Measurements from ENCODE around the gene MTURN. TPM values are rescaled to one million over a fixed set of nuclear protein-coding genes. Genes with fewer than 3 reads are reported as not detected.
"Not testable (repeated sequence)": the region's sequence is repeated elsewhere in the genome, so short reads cannot be mapped to it uniquely, and the experiment has no call there.

Gene MTURN
- polyA plus RNA-seq, 3 donors, result 9.3 to 111 (median 72.0) TPM

DNA sequence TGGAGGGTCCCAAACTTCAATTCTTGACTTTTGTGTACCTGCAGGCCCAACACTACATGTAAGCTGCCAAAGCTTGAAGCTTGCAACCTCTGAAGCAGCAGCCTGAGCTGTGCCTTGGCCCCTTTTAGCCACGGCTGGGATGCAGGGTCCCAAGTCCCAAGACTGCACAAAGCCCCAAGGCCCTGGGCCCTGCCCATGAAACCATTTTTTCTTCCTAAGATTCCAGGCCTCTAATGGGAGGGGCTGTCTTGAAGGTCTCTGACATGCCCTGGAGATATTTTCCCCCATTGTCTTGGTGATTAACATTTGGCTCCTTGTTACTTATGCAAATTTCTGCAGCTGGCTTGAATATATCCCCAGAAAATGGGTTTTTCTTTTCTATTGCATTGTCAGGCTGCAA, 52.7 kb downstream of the MTURN start:
- WGBS, 3 donors, result 85 to 100% (median 95%) methylated on average over 1 of the region's 1 CpG
- no peak overlapping the region for H3K27ac ChIP-seq (ENCODE audit: low read depth, low read length)

DNA sequence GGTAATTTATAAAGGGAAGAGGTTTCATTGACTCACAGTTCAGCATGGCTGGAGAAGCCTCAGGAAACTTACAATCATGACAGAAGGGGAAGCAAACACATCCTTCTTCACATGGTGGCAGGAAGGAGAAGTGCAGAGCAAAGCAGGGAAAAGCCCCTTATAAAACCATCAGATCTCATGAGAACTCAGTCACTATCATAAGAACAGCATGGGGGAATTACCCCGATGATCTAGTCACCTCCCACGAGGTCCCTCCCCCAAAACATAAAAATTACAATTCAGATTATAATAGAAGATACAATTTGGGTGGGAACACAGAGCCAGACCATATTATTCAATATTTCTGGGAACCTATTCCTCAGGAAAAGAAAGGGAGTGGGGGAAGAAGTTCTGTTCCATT, 53.6 kb downstream of the MTURN start:
- 76 to 89% (median 84%) methylated on average over 2 of the region's 2 CpGs for WGBS, 3 donors

DNA sequence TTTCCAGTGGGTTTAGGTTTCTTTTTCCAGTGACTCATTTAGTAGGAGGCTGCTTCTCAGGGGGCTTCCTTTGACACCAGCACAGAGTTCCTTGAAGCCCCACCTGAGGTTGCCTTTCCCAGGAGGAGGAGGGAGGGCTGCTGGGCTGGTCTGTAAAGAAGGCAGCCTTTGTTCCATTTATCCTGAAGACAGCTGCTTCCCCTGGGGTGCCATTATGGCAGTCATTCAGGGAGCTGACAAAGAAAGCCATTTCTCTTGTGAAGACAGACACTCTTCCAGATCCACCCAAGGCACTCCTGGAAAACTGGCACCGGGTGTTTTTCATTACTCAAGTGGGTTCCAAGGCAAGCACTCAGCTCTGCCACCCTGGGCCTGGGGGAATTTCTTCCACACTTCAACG, 54.0 kb downstream of the MTURN start:
- 78 to 91% (median 90%) methylated on average over 2 of the region's 2 CpGs for WGBS, 3 donors

More for the DNA sequence above, 53.6 kb downstream of the MTURN start:
- H3K27ac ChIP-seq (ENCODE audit: low read depth, low read length), result not testable (repeated sequence)

DNA sequence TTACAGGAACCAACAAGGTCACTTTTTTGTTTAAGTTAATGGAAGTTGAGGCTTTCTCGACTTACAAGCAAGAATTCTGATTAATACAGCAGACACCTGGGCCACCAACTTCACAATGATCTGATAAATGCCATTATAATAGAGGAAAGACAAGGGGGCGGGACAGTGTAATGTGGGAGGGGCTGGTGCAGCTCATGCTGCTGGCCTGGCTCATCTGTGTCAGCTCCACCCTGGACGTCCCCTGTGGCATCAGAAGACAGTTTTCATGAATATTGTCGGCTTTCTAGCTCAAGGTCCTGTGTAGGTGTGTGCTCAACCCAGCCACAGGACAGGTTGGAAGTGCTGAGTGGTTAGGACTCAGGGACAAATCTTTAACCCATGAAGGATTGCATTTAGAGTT, 57.0 kb downstream of the MTURN start:
- WGBS, 3 donors, result 87 to 95% (median 93%) methylated on average over 4 of the region's 4 CpGs
- no peak overlapping the region for H3K27ac ChIP-seq (ENCODE audit: low read depth, low read length)

More for the DNA sequence above, 54.0 kb downstream of the MTURN start:
- no peak overlapping the region for H3K27ac ChIP-seq (ENCODE audit: low read depth, low read length)

DNA sequence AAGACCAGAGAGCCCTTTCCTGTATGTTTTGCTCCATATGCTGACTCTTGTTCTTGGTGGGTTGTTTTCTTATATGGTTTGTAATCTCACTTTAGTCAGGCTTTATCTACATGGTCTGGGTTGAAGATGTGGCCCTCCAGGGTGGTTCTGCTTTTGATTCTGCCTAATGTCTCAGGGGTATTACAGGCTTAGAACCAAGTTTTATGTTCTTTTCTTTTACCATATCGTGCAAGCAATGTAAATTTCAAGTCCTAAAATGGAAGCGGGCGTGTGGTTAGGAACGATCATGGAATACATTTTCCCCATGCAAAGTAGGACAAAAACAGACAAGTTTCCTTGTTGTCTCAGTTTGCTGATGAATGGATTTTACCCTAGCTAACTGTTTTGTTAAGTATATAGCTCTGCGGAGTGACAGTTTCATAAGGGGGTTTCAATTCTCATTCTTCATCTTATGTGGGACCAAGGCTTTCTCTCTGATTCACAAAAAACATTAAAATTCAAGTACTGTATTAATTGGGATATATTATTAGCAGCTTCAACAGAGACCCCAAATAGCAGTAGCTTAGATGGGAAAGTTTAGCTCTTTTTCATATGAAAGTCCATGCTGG, 58.7 kb downstream of the MTURN start:
- WGBS, 3 donors, result 96 to 97% (median 96%) methylated on average over 5 of the region's 5 CpGs
- H3K27ac ChIP-seq (ENCODE audit: low read depth, low read length), result no peak overlapping the region

DNA sequence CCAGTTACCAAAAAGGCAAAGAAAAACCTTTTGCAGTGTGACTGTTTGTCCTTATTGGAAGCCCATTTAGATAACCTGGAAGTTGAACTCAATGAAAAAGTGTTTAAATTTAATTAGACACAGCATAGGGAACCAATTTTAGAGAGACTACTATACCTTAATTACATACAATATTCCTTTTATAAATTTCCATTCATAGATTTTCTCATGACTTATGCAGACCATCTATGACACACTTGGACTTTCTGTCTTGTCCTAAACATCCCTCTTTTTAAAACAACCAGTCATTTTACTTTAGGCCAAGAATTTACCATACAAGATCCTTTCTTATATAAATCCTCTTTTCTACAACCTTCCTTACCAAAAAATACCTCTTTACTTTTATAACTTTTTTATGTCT, 61.6 kb downstream of the MTURN start:
- no peak overlapping the region for H3K27ac ChIP-seq (ENCODE audit: low read depth, low read length)

DNA sequence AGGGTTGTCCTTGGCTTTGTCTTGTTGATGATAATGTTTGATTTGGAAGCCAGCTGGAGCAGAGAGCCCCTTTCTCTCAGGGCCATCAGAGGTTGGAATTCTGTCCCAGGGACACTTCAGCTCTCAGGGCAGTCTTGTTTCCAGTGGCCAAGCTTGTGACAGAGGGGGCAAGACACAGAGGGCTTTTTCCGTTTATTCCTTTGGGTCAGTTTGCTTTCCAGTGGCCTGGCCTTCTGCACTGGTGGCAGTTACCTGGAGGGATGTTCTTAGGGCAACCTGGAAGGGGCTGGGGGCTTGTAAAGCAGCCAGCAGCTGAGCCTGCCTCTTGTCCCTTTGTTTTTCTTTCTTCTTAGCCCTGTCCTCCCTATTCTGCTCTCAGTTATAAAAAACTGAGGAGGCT, 62.7 kb downstream of the MTURN start:
- WGBS, 3 donors, result 83 to 100% (median 88%) methylated on average over 1 of the region's 1 CpG

DNA sequence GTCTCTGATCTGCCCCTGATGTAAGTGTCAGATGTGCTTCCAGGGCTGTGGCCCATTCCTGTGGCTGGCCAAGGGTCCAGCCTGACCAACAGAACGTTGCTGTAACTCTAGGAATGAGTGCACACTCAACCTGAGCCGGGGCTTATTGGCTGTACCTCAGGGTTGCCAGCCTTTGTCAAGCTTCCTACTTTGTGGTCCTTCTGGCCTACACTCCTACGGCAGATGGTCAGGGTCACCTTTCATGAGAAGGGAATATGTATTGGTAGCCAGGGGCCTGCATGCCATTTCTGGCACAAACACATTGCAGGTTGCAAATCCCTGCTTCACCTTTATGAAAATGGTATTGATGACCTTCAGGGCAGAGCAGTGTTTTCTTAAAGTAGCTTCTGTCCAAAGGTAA, 64.5 kb downstream of the MTURN start:
- WGBS, 3 donors, result 85 to 96% (median 96%) methylated on average over 3 of the region's 3 CpGs
- H3K27ac ChIP-seq (ENCODE audit: low read depth, low read length), result no peak overlapping the region

More for the DNA sequence above, 62.7 kb downstream of the MTURN start:
- H3K27ac ChIP-seq (ENCODE audit: low read depth, low read length), result no peak overlapping the region

DNA sequence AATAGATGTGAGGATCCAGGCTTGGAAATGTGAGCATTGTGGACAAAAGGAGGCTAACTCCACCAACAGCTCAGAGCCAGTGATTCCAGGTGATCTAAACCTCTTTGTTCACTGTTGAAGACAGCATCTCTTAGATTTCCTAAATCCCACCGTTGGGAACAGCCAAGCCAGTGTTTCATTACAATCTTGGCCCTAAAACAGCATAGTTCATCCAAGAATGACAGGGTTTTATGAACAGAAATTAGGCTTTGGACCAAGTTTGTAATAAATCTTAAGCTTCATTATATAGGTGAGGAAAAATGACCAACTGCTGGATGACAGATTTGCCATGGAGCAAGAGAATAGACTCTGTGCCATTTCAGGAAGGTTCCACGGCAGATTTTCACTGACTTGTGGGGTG, 65.8 kb downstream of the MTURN start:
- WGBS, 3 donors, result 55 to 77% (median 60%) methylated on average over 2 of the region's 2 CpGs
- H3K27ac ChIP-seq (ENCODE audit: low read depth, low read length), result no peak overlapping the region

DNA sequence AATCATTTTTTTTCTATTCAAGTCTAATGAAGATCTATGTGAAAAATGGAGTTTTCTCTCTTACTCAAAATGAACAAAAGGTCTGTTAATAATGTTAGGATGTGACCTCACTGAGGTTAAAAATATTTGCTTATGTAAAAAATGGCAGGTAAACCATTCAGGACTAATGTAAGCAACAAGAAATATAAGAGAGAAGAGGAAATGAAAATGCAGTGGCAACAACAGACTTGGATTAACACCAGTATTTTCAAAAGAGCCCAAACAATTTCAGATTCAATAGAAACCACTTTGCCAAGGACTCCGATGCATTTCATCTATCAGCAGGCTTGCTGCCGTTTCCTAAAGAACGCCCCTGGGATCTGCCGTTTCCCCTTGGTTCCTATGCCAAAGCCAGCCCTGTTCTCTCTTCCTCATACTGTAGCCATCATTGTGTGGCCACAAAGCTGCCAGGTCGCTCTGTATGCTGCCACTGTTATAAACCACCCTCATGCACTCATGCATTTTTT, 66.4 kb downstream of the MTURN start:
- H3K27ac ChIP-seq (ENCODE audit: low read depth, low read length), result no peak overlapping the region
- 61 to 79% (median 67%) methylated on average over 5 of the region's 5 CpGs for WGBS, 3 donors

DNA sequence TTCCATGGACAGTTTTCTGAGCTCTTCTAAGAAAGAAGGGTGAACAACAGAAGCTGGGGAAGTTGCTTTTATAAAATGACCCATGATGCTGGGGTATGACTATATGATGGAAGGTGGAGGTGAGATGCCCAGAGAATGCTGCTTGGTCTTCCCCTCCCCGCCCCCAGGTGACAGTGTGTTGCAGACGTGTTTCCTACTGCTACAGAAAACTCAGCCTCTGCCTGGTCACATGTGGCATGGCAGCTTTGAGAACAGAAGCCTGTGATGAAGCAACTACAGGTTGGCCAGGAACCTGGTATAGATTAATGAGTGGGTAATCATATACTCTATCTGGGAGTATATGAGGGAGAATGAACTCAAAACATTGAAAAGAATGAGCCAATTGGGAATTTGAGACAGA, 67.1 kb downstream of the MTURN start:
- no peak overlapping the region for H3K27ac ChIP-seq (ENCODE audit: low read depth, low read length)
- 90 to 93% (median 93%) methylated on average over 2 of the region's 2 CpGs for WGBS, 3 donors

DNA sequence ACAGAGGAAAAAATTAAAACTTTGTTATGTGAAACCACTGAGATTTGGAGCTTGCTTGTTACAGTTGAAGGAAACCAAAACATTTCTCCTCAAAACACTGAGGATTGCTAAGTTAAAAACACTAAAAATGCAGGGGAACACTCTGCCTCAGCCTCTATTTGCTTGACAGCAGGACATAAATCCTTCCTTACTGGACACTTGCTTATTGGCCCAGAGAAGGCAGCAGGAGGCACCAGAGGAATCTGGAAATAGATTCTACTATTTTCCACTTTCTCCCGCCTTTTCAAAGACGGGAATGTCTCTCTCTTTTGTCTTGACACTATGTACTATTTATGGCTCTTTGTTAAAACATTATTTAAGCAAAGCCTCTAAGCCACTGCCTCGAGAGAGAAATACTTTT, 67.9 kb downstream of the MTURN start:
- WGBS, 3 donors, result 73 to 83% (median 78%) methylated on average over 3 of the region's 3 CpGs
- H3K27ac ChIP-seq (ENCODE audit: low read depth, low read length), result no peak overlapping the region

DNA sequence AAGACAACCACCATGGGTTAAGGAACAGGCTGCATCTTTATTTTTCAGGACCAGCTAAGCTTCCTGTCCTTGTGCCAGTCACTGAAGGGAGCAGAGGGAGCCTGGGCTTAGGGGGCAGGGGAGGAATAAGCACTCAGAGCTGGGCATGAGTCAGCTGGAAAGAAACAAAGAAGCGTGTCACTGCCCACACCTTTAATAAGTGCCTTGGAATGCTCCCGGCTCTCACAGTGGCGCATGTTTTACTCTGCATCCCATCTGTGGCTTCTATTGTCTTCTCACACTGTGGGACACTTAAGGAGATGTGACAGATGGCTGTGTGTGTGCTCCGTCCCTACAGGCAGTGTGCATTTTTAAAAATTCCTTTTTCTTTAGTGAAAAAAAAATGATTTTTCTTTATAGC, 71.7 kb downstream of the MTURN start:
- no peak overlapping the region for H3K27ac ChIP-seq (ENCODE audit: low read depth, low read length)
- 61 to 75% (median 73%) methylated on average over 4 of the region's 4 CpGs for WGBS, 3 donors

DNA sequence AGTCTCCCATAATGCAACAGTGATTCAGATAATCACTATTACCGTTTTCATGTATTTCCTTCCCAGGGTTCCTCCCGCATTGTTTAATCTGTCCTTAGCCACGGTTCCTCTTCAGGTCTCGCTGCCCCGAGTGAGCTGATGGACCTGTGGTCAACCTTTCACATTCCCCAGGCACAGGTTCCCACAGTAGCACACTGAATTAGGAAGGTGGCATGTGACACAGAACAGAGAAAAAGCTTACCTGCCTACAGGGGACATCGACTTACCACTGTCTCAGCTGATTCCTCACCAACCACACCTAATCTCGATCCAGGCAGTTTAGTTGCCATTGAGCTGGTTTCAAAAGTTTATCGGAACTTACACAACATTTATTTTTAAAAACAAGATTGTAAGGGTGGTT, 72.2 kb downstream of the MTURN start:
- H3K27ac ChIP-seq (ENCODE audit: low read depth, low read length), result no peak overlapping the region
- 70 to 84% (median 72%) methylated on average over 8 of the region's 8 CpGs for WGBS, 3 donors

DNA sequence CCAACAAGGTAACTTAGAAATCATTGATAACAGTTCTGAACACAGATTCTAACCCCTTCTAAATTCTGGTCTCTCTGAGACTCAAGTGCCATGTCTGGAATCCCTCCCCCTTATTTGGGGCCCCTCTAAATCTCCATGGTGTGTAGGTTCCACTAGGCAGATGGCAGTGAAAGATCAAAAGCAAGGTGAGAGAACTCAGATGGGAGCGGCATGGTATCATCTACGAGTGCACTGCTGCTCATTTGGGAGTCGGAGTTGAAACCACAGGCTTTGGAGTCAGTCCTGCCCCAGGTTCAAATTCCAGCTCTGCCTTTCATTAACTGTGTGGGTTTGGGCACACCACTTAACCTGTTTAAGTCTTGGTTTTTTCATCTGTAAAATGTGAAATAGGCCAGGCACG, 72.6 kb downstream of the MTURN start:
- no peak overlapping the region for H3K27ac ChIP-seq (ENCODE audit: low read depth, low read length)
- whole genome bisulfite sequencing, 3 donors, result 93 to 97% (median 94%) methylated on average over 4 of the region's 4 CpGs

DNA sequence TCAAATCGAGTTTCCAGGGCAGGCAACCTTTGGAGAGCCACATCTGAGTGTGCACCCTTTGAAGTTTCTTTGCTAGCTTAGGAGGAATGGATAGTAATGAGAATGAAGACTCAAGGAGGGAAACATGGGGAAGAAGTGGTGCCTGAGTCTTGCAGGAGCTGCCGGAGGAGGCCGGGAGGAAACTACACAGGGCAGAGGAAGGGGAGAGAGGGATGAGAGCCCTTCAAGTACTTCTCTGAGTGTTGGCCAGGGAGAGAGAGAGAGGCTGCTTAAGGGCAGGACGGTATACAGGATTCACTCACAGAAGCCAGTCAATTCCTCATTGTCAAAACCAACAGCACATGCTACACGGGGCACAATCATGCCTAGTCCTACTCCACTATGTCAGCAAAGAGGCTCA, 75.2 kb downstream of the MTURN start:
- WGBS, 3 donors, result 84 to 92% (median 88%) methylated on average over 5 of the region's 5 CpGs
- no peak overlapping the region for H3K27ac ChIP-seq (ENCODE audit: low read depth, low read length)

Other genes with a start within 250 kb of the MTURN start
- 10 to 100 TPM in 2 of 3 donors, 1 to 10 TPM in 1; 9.0 to 33.5 (median 14.7) TPM for gene SCRN1, start 145.2 kb upstream of the MTURN start, polyA plus RNA-seq
- gene FKBP14, start 108.3 kb upstream of the MTURN start, polyA plus RNA-seq, result 1 to 10 TPM; 3.1 to 4.5 (median 3.7) TPM
- gene PLEKHA8, start 106.6 kb upstream of the MTURN start, polyA plus RNA-seq, result 1 to 10 TPM; 2.1 to 3.5 (median 3.0) TPM
- gene ZNRF2, start 149.6 kb downstream of the MTURN start, polyA plus RNA-seq, result 1 to 10 TPM; 5.2 to 8.2 (median 5.4) TPM